Esophagus muscularis mucosa (tissue), 3 donors: ENCODE data around the gene COG8.

Experiments used
- POLR2A ChIP-seq: fragments of 450-650 bp; IDR thresholded peaks from one replicate; pipeline ENCODE4 v1.6.1; 2017; ENCODE audit warnings: antibody characterized with exemption, moderate library complexity, mild to moderate bottlenecking, low read depth
- TF ChIP-seq, protein P1 (sequence below), 3 experiments: fragments of 200-600 bp in 2 of 3; fragments of 450-650 bp in 1 of 3; sonication (generic) in 2 of 3; IDR thresholded peaks; one replicate each; pipeline ENCODE4 v1.5.1; 2017 to 2019; ENCODE audit warnings: antibody characterized with exemption in 3 of 3, mild to moderate bottlenecking in 2 of 3, moderate library complexity in 1 of 3

DNA sequence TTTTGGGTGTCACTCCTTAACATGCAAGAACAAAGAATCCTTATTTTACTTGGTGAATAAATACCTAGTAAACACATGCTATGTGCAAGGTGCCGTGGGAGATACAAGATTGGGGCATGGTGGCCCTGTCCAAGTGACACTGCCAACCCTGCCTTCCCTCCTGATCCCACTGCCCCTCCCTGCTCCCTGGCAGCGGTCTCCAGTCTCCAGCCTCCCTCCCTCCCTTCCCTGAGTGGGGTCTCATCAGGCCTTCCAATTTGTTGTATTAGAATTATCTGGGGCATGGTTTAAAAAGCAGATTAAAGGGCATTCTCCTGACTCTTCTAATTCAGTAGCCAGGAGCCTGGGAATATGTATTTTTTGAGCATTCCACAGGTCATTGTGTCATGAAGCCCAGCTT is 24.7 kb upstream of the COG8 start:
- TF ChIP-seq, protein P1, sequence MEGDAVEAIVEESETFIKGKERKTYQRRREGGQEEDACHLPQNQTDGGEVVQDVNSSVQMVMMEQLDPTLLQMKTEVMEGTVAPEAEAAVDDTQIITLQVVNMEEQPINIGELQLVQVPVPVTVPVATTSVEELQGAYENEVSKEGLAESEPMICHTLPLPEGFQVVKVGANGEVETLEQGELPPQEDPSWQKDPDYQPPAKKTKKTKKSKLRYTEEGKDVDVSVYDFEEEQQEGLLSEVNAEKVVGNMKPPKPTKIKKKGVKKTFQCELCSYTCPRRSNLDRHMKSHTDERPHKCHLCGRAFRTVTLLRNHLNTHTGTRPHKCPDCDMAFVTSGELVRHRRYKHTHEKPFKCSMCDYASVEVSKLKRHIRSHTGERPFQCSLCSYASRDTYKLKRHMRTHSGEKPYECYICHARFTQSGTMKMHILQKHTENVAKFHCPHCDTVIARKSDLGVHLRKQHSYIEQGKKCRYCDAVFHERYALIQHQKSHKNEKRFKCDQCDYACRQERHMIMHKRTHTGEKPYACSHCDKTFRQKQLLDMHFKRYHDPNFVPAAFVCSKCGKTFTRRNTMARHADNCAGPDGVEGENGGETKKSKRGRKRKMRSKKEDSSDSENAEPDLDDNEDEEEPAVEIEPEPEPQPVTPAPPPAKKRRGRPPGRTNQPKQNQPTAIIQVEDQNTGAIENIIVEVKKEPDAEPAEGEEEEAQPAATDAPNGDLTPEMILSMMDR (IDR thresholded peaks at IDR 0.05), result no peak
- TF ChIP-seq POLR2A, result no peak
